ENCODE measurements around the gene ABCD2.

DNA sequence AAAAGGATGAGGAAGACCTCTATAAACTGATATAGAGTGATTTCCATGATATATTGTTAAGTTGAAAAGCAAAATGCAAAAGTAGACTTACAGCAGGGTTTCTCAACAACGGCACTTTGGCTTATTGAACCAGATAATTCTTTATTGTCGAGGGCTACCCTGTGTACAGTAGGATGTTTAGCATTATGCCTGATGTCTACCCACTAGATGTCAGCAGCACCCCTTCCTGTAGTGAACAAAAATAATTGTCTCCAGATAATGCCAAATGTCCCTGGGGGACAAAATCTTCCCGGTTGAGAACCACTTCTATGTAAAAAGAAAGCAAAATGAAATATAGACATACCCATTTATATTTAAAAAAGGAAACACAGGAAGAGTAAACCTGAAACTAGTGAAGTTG, 32.4 kb downstream of the ABCD2 start:
- TF ChIP-seq, protein P1, sequence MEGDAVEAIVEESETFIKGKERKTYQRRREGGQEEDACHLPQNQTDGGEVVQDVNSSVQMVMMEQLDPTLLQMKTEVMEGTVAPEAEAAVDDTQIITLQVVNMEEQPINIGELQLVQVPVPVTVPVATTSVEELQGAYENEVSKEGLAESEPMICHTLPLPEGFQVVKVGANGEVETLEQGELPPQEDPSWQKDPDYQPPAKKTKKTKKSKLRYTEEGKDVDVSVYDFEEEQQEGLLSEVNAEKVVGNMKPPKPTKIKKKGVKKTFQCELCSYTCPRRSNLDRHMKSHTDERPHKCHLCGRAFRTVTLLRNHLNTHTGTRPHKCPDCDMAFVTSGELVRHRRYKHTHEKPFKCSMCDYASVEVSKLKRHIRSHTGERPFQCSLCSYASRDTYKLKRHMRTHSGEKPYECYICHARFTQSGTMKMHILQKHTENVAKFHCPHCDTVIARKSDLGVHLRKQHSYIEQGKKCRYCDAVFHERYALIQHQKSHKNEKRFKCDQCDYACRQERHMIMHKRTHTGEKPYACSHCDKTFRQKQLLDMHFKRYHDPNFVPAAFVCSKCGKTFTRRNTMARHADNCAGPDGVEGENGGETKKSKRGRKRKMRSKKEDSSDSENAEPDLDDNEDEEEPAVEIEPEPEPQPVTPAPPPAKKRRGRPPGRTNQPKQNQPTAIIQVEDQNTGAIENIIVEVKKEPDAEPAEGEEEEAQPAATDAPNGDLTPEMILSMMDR (conservative IDR thresholded peaks at IDR 0.05 in 1 of 2, IDR thresholded peaks at IDR 0.05 in 1 of 2; ENCODE audit: low read depth in 1 of 2, low read length in 2 of 2) = peak; percentile 16 to 43
- TF ChIP-seq EZH2 (IDR thresholded peaks at IDR 0.05; ENCODE audit: low read length, missing control alignments) = no peak

Data from fibroblast of lung (primary cell).